ENCODE data around the gene ABO. TPM values are rescaled to one million over a fixed set of nuclear protein-coding genes. Genes with fewer than 3 reads are reported as not detected.
"Not testable (repeated sequence)": the region's sequence is repeated elsewhere in the genome, so short reads cannot be mapped to it uniquely, and the experiment has no call there.

ABO gene
- total RNA-seq, 2 donors from 2014 or later, result 58.0 to 77.7 TPM

- Histone ChIP-seq H3K4me1 (peaks cover 4% of the 10 kb centered on the region), H3K27me3 (no peaks in the 10 kb centered on the region), H3K36me3 (no peaks in the 10 kb centered on the region), H3K27ac (no peak overlapping the region), H3K9ac (ENCODE audit: low read depth in 2 of 2, low read length in 2 of 2) (no peak overlapping the region), H3K9me3 (no peaks in the 10 kb centered on the region), H3K4me3 (no peak overlapping the region)
- DNase-seq, result no peak
- TF ChIP-seq, protein P1, sequence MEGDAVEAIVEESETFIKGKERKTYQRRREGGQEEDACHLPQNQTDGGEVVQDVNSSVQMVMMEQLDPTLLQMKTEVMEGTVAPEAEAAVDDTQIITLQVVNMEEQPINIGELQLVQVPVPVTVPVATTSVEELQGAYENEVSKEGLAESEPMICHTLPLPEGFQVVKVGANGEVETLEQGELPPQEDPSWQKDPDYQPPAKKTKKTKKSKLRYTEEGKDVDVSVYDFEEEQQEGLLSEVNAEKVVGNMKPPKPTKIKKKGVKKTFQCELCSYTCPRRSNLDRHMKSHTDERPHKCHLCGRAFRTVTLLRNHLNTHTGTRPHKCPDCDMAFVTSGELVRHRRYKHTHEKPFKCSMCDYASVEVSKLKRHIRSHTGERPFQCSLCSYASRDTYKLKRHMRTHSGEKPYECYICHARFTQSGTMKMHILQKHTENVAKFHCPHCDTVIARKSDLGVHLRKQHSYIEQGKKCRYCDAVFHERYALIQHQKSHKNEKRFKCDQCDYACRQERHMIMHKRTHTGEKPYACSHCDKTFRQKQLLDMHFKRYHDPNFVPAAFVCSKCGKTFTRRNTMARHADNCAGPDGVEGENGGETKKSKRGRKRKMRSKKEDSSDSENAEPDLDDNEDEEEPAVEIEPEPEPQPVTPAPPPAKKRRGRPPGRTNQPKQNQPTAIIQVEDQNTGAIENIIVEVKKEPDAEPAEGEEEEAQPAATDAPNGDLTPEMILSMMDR (IDR thresholded peaks at IDR 0.05), result no peak
- intact Hi-C loops (cut with DNase I), result loop anchor here (10.0 kb wide), 1 partner anchor 91 kb away; no protein-coding TSS in a partner anchor
These were observed 41.1 kb downstream of the ABO start for GRCh38 chr9:133233681-133234432.

DNA sequence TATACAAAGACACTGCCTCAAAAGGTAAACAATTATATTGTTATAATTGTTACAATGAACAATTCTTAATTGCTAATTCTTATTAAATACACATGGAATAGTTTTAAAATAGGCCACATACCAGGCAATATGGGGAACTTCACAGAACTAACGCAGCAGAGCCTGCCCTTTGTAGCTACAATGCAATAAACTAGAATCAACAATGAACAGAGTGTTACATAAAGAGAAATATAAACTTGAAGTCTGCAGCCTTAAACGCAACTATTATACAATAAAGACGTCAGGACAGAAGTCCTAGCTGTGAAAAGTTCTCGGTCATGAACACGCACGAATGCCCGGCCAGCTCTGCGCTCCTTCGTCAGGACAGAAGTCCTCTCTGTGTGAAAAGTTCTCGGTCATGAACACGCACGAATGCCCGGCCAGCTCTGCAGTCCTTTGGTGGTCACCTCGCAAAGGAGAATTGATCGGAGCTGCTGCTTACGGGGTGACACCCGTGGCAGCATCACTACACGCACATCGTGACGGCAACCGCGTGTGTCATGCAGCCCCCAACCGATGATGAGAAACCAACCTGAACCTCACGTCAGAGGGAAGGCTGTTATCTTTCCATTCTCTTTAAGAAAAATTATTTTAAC, 43.0 kb downstream of the ABO start:
- H3K27me3 ChIP-seq, H3K27ac ChIP-seq, H3K9me3 ChIP-seq, H3K36me3 ChIP-seq, H3K4me3 ChIP-seq, H3K4me1 ChIP-seq, DNase-seq: not testable (repeated sequence)
- peak overlapping the region in 1 of 2 donors; percentile 44 for H3K9ac ChIP-seq (ENCODE audit: low read depth in 2 of 2, low read length in 2 of 2)
- intact Hi-C loops (cut with DNase I), result loop anchor here (10.0 kb wide), 1 partner anchor 93 kb away; no protein-coding TSS in a partner anchor

DNA sequence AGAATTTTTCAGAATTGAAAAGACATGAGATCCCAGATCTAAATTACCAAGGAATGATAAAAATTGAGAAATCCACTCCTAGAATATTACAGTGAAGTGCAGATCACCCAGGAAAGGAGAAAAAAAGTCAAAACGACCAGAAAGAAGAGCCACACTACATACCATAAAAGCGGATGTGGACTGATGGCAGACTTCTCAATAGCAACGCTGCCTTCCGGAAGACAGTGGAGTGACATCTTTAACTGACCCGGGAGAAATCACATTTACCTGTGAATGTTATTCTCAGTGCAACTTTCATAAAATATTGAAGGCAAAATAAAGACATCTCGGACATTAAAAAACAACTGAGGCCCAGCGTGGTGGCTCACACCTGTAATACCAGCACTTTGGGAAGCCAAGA, 44.5 kb downstream of the ABO start:
- not testable (repeated sequence) for H3K27ac ChIP-seq; H3K4me3 ChIP-seq; H3K36me3 ChIP-seq; H3K4me1 ChIP-seq; H3K27me3 ChIP-seq; H3K9ac ChIP-seq (ENCODE audit: low read depth in 2 of 2, low read length in 2 of 2); DNase-seq; H3K9me3 ChIP-seq
- intact Hi-C loops (cut with DNase I), result loop anchor here (10.0 kb wide), 1 partner anchor 94 kb away; no protein-coding TSS in a partner anchor

- TF ChIP-seq, protein P1 (IDR thresholded peaks at IDR 0.05), result no peak
- intact Hi-C loops (cut with DNase I), result loop anchor here (10.0 kb wide), 1 partner anchor 95 kb away; no protein-coding TSS in a partner anchor
- H3K9me3 ChIP-seq, result no peaks in the 10 kb centered on the region
- no peaks in the 10 kb centered on the region for H3K4me1 ChIP-seq
- H3K27ac ChIP-seq, result no peak overlapping the region
- no peak overlapping the region for H3K4me3 ChIP-seq
- H3K36me3 ChIP-seq, result no peaks in the 10 kb centered on the region
- no peaks in the 10 kb centered on the region for H3K27me3 ChIP-seq
- H3K9ac ChIP-seq (ENCODE audit: low read depth in 2 of 2, low read length in 2 of 2), result no peak overlapping the region
- no peak for DNase-seq
These were observed 44.9 kb downstream of the ABO start for GRCh38 chr9:133230093-133230492.

- H3K27me3 ChIP-seq; intact Hi-C loops (cut with DNase I); H3K36me3 ChIP-seq; H3K4me3 ChIP-seq; H3K27ac ChIP-seq; H3K9ac ChIP-seq (ENCODE audit: low read depth in 2 of 2, low read length in 2 of 2); H3K9me3 ChIP-seq; DNase-seq; H3K4me1 ChIP-seq: not testable (repeated sequence)
These were observed 46.4 kb downstream of the ABO start for GRCh38 chr9:133228474-133229193.

- H3K27ac ChIP-seq; intact Hi-C loops (cut with DNase I); H3K36me3 ChIP-seq; H3K4me3 ChIP-seq; H3K4me1 ChIP-seq; H3K9me3 ChIP-seq; DNase-seq; H3K9ac ChIP-seq (ENCODE audit: low read depth in 2 of 2, low read length in 2 of 2); H3K27me3 ChIP-seq: not testable (repeated sequence)
These were observed 47.0 kb downstream of the ABO start for GRCh38 chr9:133227996-133228395.

GRCh38 chr9:133227242-133227860, 47.6 kb downstream of the ABO start:
- H3K4me3 ChIP-seq, result no peak overlapping the region
- no peaks in the 10 kb centered on the region for H3K9me3 ChIP-seq
- H3K27me3 ChIP-seq, result no peaks in the 10 kb centered on the region
- H3K9ac ChIP-seq (ENCODE audit: low read depth in 2 of 2, low read length in 2 of 2), result no peak overlapping the region
- H3K4me1 ChIP-seq, result no peaks in the 10 kb centered on the region
- intact Hi-C loops (cut with DNase I), result no loop called here
- H3K27ac ChIP-seq, result no peak overlapping the region
- TF ChIP-seq, protein P1 (IDR thresholded peaks at IDR 0.05), result no peak
- H3K36me3 ChIP-seq, result no peaks in the 10 kb centered on the region
- no peak for DNase-seq

Data from colonic mucosa (tissue), 4 donors.